Lower leg skin (tissue), 3 donors: Measurements from ENCODE around the gene TPM1.

Source experiments
- CTCF ChIP-seq, 3 donors: fragments of 450-650 bp; IDR thresholded peaks; one replicate each; pipeline ENCODE4 v1.5.1; 2016; ENCODE audit warnings: antibody characterized with exemption in 3 of 3, mild to moderate bottlenecking in 3 of 3, moderate library complexity in 2 of 3
- POLR2A ChIP-seq, 2 donors: fragments of 450-650 bp; IDR thresholded peaks; one replicate each; pipeline ENCODE4 v1.6.1; 2016 to 2017; ENCODE audit warnings: antibody characterized with exemption in 2 of 2, mild to moderate bottlenecking in 1 of 2, moderate library complexity in 1 of 2

DNA sequence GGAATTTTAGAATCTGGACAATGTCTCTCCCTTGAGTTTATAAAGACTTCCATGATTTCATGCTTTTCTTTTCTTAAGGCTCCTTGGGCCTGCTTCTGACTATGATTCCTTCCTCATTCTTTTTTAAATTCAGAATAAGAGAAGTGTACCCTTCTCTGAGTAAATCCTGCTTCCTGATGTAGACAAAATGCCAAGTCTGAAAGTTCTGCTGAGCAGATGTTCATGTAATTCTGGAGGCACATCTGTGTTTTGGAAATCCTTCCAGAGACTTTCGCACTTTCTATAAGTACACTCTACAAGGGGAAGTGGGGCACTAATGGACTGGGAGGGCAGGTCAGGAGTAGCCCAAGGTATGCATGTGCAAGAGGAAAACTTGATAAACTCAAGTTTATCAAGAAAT is 24.8 kb downstream of the TPM1 start:
- TF ChIP-seq CTCF (IDR thresholded peaks at IDR 0.05) (no peak), POLR2A (IDR thresholded peaks at IDR 0.05) (no peak)
